Esophagus mucosa (tissue), 1 donor: Measurements from ENCODE around the gene SNX10. TPM values are rescaled to one million over a fixed set of nuclear protein-coding genes. Genes with fewer than 3 reads are reported as not detected.

Experiments used
- ATAC-seq: fragments of 200-7000 bp; cut with Tn5 transposase; one replicate; pipeline ENCODE4 v1.9.1; 2020
- total RNA-seq: library from RNA; stranded (reverse); gene quantifications from one replicate; pipeline ENCODE4 v1.2.4, GENCODE V29; 2023
- donor health status: DM: yes; HTN: yes; CAD: no.

The SNX10 gene
- total RNA-seq, 1 donor from 2014 or later, result 2.1 TPM

DNA sequence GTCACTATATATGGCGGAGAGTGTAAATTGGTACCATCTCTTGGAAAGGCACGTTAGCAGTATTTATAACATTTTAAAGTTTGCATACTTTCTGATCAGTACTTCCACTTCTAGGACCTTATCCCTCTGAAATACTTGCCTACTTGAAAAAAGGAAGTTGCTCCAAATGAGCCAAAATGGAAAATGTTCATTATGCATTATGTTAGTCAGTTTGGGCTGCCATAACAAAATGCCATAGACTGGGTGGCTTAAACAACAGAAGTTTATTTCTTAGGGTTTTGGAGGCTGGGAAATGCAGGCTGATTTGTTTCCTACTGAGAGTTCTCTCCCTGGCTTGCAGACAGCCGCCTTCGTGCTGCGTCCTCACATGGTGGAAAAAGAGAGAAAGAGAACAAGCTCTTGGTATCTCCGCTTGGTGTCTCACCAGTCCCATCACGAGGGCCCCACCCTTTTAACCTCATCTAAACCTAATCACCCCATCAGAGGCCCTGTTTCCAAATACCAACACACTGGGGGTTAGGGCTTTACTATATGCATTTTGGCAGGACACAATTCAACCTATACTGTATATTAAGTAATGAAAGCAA, 6.9 kb downstream of the SNX10 start:
- ATAC-seq, result no peak

DNA sequence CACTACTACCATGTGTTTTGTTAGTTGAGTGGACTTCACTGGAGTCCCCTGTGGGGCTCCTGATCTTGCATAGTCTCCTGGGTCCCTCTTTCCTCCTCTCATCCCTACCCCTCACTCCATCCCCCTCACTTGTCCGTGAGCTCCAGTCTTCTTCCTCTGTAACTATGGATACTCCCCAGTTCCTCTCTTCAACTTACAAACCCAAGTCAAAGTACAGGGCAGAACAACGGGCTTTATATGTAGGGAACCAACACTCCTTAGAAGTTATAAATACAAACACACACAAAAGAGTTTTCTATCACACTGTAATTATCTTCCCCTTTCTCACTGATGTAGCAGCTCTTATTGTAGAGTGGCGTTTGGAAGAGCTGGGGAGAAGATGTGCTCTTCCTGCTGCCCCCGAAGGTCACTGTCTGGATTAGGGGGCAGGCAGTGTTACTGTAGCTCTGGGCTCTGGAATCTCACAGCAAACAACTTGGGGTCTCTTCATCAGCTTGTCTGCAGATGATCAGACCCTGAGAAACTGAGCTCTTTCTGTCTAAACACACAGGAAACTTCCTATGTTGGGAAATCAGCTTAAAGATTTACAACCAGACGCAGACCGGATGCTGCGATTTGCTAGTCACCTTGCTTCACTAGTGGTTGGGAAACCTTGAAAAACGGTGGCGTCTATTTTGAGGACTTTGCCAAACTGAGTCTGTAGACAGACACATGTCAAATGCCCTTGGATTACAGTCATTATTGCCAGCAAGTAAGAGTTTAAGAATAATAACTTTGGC, 13.6 kb downstream of the SNX10 start:
- no peak for ATAC-seq

DNA sequence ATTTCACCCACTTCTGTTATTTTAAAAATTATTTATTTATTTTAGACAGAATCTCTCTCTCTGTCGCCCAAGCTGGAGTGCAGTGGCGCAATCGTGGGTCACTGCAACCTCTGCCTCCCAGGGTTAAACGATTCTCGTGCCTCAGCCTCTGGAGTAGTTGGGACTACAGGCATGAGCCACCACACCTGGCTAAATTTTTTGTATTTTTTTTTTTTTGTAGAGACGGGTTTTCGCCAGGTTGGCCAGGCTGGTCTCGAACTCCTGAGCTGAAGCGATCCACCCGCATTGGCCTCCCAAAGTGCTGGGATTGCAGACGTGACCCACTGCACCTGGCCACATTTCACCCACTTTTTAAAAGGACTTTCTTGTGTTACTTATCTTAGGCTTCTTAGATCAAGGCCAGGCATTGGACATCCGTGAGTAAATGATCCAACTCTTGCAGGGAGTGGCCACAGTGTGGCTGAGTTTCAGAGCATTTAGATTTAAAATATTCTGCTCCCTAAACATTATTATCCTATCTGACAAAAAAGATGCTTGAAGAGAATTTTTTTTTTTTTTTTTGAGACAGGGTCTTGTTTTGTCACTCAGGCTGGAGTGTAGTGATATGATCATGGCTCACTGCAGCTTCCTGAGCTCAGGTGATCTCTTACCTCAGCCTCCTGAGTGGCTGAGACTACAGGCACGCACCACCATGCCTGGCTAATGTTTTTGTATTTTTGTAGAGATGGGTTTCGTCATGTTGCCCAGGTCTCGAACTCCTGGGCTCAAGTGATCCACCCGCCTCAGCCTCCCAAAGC, 14.4 kb downstream of the SNX10 start:
- no peak for ATAC-seq

DNA sequence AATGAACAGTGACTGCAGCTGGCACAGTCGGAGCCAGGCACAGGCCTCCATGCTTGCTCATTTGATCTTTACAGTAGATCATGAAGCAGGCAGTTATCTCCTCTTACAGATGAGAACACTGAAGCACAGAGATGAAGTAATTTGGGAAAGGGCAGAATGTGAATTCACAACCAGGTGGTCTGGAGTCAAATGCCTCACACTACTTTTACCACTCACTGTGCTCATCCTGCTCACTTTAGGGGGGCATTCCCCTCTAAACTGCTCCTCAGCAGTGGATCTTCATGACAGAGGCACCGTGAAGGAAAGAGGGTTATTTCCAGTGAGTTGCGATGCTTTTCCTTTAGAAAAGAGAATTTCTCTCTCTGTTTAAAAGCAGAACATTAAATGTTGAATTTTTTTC, 15.1 kb downstream of the SNX10 start:
- no peak for ATAC-seq

DNA sequence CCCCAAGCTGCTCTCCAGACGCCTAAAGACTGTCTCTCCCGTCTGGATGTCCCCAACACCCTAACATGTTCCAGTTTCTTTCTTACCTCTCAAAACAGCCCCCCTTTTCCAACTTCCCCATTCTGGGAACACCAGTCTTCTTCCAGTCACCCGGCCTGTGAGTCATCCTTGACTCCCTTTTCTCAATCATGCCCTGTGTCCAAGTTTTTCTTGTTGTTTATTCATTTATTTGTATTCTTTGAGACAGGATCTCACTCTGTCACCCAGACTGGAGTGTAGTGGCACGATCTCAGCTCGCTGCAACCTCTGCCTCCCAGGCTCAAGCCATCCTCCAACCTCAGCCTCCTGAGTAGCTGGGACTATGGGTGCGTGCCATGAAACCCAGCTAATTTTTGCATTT, 15.6 kb downstream of the SNX10 start:
- ATAC-seq, result no peak

DNA sequence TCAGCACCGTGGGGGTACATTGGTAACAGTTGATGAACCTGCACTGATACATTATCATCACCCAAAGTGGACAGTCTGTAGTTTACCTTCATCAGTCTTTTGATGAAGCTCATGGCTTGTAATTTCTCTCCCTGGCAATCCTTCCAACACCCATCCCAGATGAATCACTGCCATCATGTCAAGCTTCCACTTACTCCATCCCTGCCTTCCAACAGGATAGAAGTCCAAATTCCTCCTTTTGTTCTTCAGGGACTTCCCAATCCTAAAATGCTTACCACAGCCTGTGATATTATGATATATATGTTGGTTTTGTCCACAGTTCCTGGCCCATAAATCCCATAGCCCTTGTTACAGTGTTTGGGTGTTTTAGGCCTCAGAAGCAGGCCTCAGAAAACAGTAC, 16.1 kb downstream of the SNX10 start:
- ATAC-seq, result no peak

DNA sequence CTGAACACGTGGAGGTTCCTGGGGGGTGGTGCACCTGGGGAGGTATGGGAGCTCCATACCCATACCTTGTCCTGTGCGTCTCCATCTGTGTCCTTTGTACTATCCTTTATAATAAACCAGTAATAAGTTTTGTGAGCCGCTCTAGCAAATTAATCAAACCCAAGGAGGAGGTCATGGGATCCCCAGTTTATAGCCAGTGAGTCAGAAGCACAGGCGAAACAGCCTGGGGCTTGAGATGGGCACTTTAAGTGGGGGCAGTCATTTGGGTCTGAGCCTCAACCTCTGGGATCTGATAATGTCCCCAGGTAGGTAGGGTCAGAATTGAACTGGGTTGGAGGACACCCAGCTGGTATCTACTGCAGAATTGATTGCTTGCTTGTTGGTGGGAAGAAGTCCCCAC, 16.9 kb downstream of the SNX10 start:
- no peak for ATAC-seq

DNA sequence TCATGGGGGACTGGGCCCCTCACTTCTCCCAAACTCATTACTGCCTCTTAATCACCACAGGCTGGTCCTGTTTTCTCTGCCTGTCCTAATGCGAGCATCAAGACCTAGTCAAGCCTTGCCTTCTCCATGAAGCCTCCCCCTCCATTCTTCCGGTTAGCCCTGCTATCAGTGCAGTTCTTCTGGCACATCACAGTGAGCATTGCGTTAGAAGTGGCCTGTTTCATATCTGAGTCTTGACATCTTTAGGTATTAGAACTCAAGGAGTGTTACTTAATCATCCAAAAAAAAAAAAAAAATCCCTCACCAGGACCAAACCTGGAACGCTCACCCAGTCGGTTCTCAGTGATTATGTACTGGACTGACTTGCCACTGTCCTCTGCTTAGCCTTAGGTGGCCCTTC, 17.4 kb downstream of the SNX10 start:
- no peak for ATAC-seq

DNA sequence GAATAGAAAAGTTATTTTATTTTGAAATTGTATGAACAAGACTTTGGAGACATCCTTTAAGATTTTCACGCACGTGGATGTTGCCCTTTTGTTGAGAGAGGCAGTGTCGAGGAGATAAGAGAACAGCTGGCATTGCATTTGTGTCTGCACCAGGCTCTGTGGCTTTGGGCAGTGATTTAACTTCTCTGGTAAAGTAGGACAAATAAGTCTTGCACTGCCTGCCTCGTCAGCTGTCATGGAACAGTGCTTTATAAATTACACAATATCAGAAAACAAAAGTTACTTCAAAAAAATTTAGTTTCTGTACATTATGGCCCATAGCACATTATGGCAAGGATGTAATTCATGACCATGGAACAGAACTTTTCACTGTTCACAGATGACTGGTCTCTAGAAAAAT, 20.1 kb downstream of the SNX10 start:
- no peak for ATAC-seq

DNA sequence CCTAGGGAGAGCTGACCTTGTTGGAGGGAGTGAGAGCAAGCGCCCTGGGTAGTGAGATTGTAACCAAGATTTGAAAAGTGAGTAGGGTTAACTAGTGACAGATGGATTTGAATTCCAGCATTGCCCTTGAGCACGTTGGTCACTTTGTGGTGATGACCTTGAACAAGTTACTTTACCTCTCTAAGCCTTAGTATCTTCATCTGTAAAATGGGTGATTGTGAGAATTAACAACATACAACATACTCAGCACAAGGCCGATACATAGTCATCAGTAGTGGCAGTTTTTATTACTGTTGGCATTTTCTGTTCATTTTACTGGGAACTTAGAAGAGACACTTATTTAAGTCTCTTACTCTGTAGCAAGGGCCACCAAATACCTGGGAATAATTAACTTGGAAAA, 25.5 kb downstream of the SNX10 start:
- ATAC-seq, result no peak

DNA sequence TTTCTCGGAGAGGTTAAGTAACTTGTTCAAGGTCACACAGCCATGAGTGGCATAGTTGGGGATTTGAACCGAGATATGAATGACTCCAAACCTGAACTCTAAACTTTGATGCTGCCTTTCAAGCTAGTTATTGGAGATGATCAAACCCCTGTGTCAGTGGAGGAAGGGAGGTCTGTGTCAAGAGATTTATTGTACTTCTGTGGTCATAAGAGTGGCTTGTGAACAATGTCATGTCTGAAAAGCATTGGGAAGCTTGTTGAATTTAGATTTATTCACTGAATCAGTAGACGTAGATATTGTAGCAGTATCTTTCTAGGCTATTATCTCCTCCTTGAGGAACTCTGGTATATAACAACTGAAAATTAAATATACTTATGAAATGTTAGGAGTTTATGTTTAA, 27.3 kb downstream of the SNX10 start:
- no peak for ATAC-seq

DNA sequence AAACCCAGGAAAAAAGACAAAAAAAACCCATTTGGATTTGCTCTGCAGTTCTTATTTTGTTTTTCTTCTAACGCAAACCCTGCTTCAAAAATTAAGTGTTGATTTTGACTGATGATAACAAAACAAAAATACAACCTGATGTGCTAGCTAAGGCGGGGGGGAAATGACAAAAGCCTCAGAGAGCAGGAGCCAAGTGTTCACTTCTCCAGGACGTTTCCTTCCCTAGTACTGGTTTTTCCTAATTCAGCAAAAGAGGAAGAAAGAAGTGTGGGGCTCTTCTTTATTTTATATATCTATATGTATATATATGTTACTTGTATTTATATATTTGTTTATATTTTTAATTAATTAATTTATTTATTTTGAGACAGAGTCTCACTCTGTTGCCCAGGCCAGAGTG, 28.0 kb downstream of the SNX10 start:
- ATAC-seq, result no peak

DNA sequence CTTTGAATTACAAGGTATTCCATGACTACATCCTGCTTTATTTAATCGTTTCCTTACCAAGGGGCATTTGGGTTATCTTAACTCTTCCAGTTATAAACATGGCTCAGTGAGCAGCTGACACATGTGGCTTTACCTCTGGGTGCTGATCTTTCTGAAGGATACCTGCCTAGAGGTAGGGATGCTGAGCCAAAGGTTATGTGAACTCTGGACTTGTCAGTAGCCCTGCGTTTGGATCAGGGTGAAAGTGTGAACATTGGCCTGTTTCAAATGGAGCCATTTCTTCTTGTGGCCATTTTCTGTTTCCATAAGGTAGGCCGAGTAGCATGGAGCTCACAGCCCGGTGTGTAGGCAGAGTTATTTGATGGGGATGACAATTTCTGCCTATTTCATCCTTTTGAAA, 29.2 kb downstream of the SNX10 start:
- ATAC-seq, result no peak

DNA sequence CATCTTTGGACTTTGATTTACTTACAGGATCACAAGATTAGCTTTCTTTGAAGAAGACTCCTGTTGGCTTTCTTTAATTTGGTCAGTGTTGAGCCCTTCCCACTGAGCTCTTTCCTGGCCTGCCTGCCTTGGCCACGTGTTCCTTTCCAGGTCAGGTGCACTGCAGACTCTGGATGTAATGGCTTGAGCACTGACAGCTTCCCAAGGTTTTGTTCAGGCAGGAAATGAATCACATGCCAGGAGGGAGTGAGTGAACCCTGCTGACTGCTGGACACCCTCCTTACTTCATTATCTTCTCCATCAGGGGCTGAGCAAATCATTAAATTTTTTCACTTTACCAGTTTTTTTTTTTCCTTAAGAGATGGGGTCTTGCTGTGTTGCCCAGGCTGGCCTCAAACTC, 29.8 kb downstream of the SNX10 start:
- no peak for ATAC-seq

DNA sequence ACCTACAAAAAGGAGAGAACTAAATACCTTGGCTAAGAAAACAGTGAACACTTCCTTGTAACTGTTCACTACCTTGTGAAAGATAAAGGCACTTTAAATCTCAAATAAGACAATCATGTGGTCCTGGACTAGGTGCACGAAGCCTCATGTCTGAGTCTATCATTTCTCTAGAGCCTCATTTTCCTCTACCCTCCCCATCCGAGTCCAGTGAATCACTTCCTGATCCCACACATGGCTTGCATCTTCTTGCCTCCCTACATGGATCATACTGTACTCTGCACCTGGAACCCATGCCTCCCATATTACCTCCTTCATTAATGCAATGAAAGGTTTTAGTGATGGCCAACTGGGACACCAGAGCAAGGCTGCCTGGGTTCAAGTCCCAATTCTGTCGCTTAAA, 34.5 kb downstream of the SNX10 start:
- no peak for ATAC-seq

DNA sequence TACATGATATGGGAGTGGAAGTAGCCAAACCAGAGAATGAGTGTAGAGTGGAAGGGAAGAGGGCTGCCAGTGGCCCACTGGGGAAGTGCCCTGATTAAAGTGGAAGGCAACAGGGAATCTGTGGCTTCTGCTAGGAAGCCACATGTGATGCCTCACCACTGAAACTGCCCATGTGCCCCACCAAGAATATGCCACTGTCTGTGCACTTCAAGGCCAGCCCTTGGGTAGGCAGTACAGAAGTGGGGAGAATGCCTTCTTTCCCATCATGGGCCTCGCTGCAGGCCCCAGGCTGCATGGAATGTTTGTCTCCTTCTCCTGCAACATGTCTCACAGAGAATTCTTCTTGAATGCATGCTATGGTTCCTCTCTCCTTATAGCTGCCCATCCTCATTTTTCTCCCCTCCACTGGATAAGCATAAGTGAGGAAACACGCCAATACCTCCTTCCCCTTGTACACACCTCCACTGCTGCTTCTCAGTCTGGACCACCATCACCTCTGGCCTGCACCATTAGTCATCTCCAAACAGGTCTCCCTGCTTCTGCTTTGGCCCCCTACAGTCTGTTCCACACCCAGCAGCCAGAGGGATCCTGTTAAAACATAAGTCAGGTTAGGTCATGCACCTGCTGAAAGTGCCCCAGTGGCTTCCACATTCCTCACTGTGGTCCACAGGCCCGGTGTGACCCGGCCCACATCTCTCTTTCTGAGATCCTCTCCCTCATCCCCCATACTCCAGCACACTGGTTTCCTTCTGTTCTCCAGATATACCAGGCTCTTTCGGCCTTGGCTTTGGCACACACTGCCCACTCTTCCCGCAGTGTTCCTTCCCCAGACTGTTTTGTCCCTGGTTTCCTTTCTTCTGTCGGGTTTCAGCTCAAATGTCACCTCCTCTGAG, 37.1 kb downstream of the SNX10 start:
- ATAC-seq, result no peak

DNA sequence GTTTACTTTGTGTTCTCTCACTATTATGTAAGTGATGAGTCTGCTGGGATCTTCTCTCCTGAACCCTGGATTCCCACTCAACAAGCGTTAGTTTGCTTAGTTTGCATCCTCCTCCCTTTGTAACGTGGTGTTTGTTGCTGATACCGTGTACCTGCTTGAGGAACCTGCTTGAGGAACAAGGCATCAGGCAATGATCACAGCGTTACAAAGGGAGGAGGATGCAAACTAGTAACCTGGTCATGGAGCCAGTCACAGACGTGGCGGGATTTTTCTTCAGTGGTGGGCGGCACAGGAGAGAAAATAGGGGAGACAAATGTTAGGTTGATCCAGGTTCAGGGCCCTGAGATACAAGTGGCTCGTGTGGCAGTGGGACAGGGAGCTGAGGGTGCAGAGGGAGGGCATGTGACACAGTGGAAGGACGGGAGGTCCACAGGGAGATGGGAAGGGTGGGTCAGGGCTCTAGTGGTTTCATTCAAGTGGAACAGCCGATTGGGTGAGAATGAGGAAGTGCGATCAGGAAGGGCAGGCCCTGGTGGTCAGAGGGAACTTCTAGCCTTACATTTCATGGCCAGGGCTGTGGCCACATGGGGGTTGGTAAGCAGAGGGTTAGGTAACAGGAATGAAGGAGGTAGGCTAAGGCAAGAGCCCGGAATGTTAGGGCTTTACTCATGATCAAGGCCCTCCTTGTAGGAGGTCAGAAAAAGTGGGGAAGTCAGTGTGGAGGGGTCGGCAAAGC, 38.0 kb downstream of the SNX10 start:
- ATAC-seq, result peak; percentile 18

DNA sequence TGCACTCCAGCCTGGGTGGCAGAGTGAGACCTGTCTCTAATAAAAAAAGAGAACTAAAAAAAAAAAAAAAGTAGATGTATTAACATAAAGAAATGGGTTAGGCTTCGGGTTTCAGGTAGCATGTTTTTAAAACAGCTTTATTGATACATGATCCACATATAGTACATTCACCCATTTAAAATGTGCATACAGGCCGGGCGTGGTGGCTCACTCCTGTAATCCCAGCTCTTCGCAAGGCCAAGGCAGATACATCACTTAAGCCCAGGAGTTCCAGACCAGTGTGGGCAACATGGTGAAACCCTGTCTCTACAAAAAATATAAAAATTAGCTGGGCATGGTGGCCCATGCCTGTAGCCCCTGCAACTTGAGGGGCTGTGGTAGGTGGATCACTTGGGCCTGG, 39.5 kb downstream of the SNX10 start:
- no peak for ATAC-seq

DNA sequence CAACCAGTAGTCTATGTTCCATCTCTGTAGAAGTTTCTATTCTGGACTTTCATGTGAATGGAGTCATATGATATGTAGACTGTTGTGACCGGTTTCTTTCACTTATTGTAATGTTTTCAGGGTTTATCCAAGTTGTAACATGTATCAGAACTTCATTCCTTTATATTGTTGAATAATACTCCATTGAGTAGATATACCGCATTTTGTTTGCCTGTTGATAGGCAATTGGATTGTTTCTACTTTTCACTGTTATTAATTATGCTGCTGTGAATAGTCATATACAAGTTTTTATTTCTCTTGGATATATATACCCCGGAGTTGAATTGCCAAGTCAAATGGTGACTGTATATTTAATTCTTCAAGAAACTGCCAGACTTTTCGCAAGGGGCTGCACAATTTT, 40.1 kb downstream of the SNX10 start:
- ATAC-seq, result no peak

DNA sequence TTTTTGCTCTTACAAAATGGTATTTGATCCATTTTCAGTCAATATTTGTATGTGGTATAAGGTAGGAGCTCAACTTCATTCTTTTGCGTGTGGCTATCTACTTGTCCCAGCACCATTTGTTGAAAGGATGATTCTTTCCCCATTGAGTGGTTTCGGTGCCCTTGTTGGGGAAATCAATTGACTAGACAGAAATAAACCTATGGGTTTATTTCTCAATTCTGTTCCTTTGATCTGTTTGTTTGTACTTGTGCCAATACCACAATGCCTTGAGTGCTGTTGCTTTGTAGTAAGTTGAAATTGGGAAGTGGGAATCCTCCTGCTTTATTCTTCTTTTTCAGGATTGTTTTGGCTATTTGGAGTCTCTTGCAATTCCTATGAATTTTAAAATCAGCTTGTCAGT, 41.0 kb downstream of the SNX10 start:
- ATAC-seq, result no peak

DNA sequence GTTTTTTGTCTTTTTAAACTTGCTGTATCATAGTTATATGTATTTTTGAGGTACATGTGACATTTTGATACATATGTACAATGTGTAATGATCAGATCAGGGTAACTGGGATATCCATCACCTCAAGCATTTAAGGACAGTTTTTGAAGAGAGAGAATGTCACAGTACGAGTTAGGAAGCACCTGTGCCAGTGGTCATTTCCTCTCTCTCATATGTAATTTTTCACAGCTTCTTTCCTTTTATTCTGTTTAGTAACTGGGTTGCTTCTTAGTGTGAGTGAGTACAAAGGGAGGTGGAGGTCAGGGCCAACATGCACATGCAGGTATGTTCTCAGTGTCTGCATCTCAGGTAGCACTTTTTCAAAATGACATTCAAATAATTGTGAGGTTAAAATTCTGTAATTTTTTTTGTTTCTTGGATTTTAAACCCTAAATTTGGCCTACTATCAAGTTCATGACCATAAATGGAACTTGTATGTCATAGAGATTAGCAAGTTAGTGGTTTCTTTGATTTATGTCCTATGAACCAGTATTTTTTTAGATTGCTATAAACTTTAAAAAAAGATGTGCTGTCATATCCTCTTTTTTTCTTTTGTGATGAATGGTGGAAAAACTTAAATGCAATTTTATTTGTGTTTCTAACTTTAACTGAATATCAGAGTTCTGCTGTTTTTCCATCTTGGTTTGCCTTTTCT, 42.7 kb downstream of the SNX10 start:
- ATAC-seq, result no peak
